Activated T-helper 1 cell treated with anti-CD3 and anti-CD28 coated beads, Interleukin-2, amount 50 U/mL, for 16 hours (primary cell): ENCODE results near the gene TENM3.
"Not testable (repeated sequence)": the region's sequence is repeated elsewhere in the genome, so short reads cannot be mapped to it uniquely, and the experiment has no call there.

Source experiments
- DNase-seq, 2 donors: peaks; one replicate each; pipeline ENCODE4 v3.0.0-alpha.2; 2020; ENCODE audit warnings: low read depth in 1 of 2, low spot score in 1 of 2

The TENM3 gene

GRCh38 chr4:182227611-182228010 is 15.6 kb upstream of the TENM3 start:
- no peak for DNase-seq

GRCh38 chr4:182228991-182229577 is 14.1 kb upstream of the TENM3 start:
- DNase-seq, result no peak

GRCh38 chr4:182230256-182230655 is 12.9 kb upstream of the TENM3 start:
- no peak for DNase-seq

GRCh38 chr4:182231080-182231479 is 12.1 kb upstream of the TENM3 start:
- no peak for DNase-seq

- DNase-seq, result no peak
Measured at GRCh38 chr4:182231496-182231895, 11.7 kb upstream of the TENM3 start.

GRCh38 chr4:182233310-182234090 is 9.7 kb upstream of the TENM3 start:
- no peak for DNase-seq

- no peak for DNase-seq
Measured at GRCh38 chr4:182235021-182235795, 8.0 kb upstream of the TENM3 start.

- no peak for DNase-seq
Measured at GRCh38 chr4:182236186-182236585, 7.0 kb upstream of the TENM3 start.

GRCh38 chr4:182237010-182237409 is 6.2 kb upstream of the TENM3 start:
- not testable (repeated sequence) for DNase-seq

- DNase-seq, result no peak
Measured at GRCh38 chr4:182238355-182238931, 4.8 kb upstream of the TENM3 start.

GRCh38 chr4:182240161-182241130 is 2.8 kb upstream of the TENM3 start:
- DNase-seq, result no peak

GRCh38 chr4:182242260-182242659 is 942 bp upstream of the TENM3 start:
- not testable (repeated sequence) for DNase-seq

- DNase-seq, result no peak
Measured at GRCh38 chr4:182242787-182243186, 415 bp upstream of the TENM3 start.

- DNase-seq, result no peak
Measured at GRCh38 chr4:182245041-182245440, 1.8 kb downstream of the TENM3 start.

- DNase-seq, result no peak
Measured at GRCh38 chr4:182245541-182246215, 2.5 kb downstream of the TENM3 start.

- DNase-seq, result no peak
Measured at GRCh38 chr4:182246401-182247205, 3.4 kb downstream of the TENM3 start.

- no peak for DNase-seq
Measured at GRCh38 chr4:182248295-182248694, 5.1 kb downstream of the TENM3 start.

- no peak for DNase-seq
Measured at GRCh38 chr4:182250446-182250845, 7.2 kb downstream of the TENM3 start.

- no peak for DNase-seq
Measured at GRCh38 chr4:182251116-182251515, 7.9 kb downstream of the TENM3 start.
